HTR-8/SVneo (cell line): Measurements from ENCODE around the gene TCP11X2.
"Not testable (repeated sequence)": the region's sequence is repeated elsewhere in the genome, so short reads cannot be mapped to it uniquely, and the experiment has no call there.

ENCODE experiments used
- DNase-seq: peaks from one replicate; pipeline ENCODE4 v3.0.0; 2011; ENCODE audit warnings: low spot score, mixed read lengths; ENCODE audit not compliant: insufficient read length
- FAIRE-seq: peaks from 2 replicates; lab custom pipeline; 2011; peaks lifted over from hg19 to GRCh38; lab: Jason Lieb, UNC

TCP11X2 gene

DNA sequence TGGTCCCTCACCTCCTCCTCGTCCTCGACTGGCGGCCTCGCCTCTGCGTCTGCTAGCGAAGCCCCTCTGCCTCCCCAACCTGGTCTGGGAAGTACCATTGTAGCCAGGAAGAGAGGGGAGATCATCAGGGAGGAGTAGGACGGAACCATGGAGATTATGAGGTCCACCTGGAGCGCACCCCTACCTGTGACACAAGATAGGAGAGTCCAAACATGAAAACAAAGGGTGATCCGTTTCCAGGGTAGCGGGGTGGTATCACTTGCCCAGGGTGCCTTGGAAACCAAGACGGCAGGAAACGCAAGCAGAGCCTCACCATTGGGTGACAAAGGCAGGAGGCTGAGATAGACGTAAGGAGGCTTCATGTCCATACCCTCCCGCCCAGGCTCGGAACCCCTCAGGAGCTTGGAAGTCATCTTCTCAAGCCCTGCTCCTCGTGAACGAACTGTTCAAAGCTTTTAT is at the start of gene TCP11X2:
Gene TCP11X2 (minus strand): TSS at position 51 of the 459 bp plus-strand sequence.
- not testable (repeated sequence) for DNase-seq, FAIRE-seq

DNA sequence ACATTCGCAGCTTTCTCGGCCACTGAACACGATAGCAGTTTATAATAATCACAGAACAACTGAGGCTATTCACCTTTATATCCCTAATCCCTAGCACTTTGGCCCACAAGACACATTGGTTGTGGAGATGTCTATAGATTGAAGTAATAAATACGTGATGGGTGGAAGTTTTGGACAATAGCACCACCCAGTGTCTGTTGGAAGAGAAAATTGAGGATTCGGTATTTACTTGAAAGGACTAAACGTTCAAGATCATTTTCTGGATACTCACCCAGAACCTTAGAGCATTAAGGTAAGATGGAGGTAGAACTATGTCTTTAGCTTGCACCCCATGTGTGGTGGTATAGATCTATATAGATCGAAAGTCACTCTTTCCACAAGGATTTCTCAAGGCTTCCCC is 45.7 kb upstream of the TCP11X2 start:
- no peak for DNase-seq
- FAIRE-seq, result no peak

DNA sequence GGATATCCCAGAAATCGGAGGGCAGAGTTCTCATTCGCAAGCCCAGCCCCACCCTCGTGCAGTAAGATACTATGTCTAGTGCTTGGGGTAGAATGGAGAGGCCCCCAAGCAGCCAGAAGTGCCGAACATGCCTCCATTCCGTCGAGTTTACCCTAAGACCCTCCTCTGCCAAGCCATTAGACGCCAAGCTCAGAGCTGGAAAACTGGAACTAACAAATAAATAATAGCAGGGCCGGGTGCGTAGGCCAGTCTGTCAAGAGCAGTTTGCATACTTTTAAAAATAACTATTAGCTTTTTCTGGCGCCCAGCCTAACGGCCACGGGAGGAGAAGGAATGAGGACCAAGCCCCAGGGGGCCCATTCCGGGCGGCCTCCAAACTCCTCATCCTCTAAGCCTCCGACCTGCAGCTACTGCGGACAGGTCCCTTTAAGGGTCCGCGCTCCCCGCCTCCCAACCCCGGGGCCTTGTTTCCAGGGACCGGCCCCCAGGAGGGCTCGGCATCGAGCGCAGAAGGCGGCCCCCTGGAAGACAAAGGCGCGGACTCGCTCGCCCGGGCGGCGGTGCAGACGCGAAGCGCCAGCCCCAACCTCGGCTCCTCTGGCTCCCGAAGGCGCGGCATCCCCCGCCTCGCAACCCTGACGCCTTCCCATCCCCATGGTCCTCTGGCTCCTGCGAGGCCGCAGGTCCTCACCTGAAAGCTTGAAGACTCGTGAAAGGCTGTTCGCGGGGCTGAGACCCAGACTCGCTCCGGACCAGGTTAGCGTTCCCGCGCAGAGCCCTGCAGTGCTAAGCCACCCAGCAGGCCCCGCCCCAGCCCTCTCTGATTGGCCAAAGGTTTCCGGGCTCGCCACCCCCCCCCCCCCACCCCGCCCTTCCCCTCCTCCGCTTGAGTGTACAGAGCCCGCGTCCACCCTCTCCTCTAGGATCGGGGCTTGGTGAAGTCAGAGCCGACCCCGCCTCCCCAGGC is 44.6 kb upstream of the TCP11X2 start, which contains the start of gene TMSB15A:
Gene TMSB15A (minus strand): TSS at position 765 of the 967 bp plus-strand sequence.
- DNase-seq, result peak; percentile 15
- no peak for FAIRE-seq

DNA sequence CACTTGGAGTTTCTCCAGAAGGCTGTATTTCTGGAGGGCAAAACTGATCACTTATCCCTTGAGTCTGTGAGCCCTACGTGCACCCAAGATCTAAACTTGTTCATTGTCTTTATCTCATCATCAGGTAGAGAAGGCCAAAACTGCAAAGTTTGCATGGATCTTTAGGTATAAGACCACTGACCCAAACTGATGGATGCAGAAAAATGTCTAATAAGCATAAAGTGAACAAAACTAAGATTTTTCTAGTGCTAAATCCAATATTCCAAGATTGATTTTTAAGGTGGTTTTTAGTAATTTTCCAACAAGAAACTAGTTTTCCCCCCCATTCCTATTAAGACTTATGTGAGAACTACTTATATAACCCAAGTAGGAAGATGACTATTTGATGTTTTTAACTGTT is 42.9 kb upstream of the TCP11X2 start:
- FAIRE-seq (no peak), DNase-seq (no peak)

DNA sequence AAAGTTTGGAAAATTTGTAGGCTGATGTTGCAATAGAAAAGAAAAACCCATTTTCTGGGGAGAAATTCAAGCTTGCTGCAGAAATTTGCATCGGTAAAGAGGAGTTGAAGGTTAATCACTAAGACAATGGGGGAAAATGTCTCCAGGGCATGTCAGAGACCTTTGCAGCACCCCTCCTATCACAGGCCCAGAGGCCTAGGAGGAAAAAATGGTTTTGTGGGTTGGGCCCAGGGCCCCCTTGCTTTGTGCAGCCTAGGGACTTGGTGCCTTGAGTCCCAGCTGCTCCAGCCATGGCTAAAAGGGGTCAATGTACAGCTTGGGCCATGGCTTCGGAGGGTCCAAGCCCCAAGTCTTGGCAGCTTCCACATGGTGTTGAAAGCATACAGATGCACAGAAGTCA is 27.1 kb upstream of the TCP11X2 start:
- DNase-seq (no peak), FAIRE-seq (no peak)

DNA sequence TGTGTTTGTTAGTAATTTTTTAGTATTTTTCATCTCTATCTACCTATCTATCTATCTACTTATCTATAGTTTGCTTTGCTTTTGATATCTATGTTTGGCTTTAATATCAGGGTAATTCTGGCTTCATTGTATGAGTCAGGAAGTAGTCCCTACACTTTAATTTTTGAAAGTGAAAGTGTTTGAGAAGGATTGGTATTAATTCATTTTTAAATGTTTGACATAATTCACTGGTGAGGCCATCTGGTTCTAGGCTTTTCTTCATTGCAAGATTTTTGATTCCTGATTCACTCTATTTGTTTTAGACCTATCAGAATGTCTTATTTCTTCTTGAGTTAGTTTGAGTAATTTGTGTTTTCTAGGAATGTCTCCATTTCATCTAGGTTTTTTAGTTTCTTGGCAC is 20.2 kb upstream of the TCP11X2 start:
- FAIRE-seq, result no peak
- no peak for DNase-seq

DNA sequence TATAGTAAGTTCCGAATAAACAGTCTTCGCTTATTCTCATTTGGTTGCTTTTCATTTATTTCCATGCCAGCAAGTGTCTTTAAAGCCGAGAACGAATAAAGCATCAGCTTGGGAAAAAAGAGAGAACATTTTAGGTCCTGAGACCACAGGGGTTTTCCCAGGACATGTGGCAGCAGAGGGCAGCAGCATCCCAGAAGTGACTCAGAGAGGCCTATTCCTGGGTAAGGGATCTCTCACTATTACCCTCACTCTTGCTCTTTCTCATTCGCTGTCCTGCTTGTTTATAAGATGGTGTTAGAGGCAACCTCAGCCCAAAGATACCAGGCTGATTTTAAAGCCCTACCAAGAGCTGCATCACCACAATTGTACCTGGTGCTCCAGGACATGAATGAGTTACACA is 7.2 kb upstream of the TCP11X2 start:
- FAIRE-seq, result not testable (repeated sequence)

DNA sequence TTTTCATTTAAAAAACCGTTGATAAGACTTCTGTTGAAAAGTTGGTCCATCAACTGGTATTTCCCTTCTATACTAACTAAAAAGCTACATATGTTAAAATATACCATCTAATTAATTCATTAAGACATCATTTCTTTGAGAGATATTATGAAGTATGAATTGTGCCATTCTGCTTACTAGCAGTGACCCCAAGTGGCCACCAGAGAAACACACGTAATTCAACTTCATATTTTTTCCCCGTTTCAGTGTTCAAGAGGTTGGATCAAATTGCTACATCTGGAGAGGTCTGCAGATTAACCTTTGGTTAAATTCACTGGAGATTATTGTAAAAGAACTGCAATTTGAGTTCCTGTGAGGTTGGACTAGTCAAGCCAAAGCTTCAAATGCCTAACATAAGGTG is 1.4 kb downstream of the TCP11X2 start:
- not testable (repeated sequence) for DNase-seq, FAIRE-seq

More for the DNA sequence above, 7.2 kb upstream of the TCP11X2 start:
- DNase-seq, result not testable (repeated sequence)

DNA sequence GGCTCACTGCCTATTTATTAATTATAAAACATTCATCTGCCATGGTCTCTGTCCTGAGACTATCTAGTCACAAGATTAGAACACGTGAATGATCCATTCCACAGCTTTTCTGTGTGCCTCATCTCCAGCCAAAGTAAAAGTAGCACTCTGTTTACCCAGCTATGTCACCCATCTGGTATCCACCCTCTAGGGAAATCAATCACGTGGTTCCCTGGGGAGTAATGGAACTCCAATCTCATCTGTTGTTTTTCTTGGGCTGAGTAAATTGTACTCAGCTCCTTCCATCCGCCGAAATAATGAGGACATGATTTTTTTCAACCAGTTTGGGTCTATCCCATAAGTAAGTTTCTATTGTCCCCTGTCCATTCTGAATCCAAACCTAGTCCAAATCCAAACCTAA is 13.0 kb downstream of the TCP11X2 start:
- not testable (repeated sequence) for DNase-seq, FAIRE-seq

DNA sequence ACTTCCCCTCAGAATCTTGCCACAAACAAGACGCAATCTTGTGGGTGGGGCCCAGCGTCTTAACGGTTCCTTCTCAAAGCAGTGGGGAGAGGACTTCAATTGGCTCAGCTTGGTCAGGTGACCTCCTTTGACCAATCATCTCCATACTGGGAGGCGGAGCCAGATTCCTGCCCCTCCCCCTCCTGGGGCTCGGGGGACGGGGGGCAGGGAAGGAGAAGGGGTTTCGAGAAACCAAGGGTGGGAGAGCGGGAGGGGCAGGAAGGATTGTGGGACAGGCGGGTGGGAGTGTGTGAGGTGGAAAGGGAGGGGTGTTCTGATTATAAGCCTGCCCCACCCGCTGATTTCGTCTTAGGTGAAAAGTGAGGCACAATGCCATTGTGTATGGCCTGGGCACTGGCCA is 31.7 kb downstream of the TCP11X2 start, which contains the start of gene NXF2B:
Gene NXF2B (minus strand): TSS at position 101 of the 400 bp plus-strand sequence. CDS start 59,972 bp downstream, outside the sequence.
- not testable (repeated sequence) for FAIRE-seq

DNA sequence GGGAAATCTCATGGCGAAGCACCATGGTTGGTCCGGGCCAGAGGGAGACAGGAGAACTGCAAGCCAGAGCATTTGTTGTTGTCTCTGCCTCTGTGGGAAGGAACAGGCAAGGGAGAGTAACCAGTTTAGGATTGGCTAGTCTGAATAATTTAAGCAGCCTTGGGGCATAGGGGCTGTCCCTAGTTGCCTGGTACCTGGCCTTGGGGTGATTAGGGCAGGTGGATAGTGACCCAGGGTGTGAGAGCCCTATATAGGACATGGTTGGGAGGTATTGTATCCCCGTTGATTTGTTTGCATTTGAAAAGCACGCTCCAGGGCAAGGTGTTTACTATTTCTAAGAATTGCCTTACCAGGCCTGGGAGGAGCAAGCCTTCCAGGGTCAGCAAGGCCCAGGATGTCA is 57.1 kb downstream of the TCP11X2 start:
- DNase-seq, FAIRE-seq: not testable (repeated sequence)

More for the DNA sequence above, 31.7 kb downstream of the TCP11X2 start, which contains the start of gene NXF2B:
- not testable (repeated sequence) for DNase-seq
